ENCODE results near the gene CSGALNACT2.

- TF ChIP-seq CTCF (IDR thresholded peaks at IDR 0.05) = no peak
- no peak for TF ChIP-seq POLR2A (IDR thresholded peaks at IDR 0.05)
These were observed 88.2 kb downstream of the CSGALNACT2 start for GRCh38 chr10:43226441-43226840.

All from testis (tissue), 2 donors.